ENCODE data around the gene UGGT2. TPM values are rescaled to one million over a fixed set of nuclear protein-coding genes. Genes with fewer than 3 reads are reported as not detected.

Gene UGGT2
- polyA plus RNA-seq, 1 experiment: 30.5 TPM

DNA sequence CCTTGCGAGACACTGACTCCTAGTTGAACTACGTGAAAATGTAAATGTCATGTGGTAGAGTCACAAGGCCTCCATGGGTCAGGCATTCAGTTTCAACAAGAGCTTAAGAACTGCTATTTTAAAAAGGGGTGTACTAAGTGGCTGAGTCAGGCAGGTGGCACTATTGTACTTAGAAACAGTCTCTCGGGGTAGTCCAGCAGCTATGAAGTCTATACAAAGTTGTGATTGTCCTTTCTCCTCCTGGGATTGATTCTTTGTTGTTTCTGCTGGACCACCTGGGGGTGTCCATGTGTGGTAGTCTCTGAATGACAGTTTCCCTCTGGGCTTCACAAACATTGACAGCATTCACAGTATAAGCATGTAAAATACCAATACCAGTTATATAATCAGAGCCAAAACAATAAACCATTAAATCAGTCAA, 33.0 kb downstream of the UGGT2 start:
- TF ChIP-seq, protein P1, sequence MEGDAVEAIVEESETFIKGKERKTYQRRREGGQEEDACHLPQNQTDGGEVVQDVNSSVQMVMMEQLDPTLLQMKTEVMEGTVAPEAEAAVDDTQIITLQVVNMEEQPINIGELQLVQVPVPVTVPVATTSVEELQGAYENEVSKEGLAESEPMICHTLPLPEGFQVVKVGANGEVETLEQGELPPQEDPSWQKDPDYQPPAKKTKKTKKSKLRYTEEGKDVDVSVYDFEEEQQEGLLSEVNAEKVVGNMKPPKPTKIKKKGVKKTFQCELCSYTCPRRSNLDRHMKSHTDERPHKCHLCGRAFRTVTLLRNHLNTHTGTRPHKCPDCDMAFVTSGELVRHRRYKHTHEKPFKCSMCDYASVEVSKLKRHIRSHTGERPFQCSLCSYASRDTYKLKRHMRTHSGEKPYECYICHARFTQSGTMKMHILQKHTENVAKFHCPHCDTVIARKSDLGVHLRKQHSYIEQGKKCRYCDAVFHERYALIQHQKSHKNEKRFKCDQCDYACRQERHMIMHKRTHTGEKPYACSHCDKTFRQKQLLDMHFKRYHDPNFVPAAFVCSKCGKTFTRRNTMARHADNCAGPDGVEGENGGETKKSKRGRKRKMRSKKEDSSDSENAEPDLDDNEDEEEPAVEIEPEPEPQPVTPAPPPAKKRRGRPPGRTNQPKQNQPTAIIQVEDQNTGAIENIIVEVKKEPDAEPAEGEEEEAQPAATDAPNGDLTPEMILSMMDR (IDR thresholded peaks at IDR 0.05; ENCODE audit: low read depth, low read length): peak; percentile 65
- DNase-seq (ENCODE audit: low read depth, low spot score): peak; percentile 27
- Histone ChIP-seq H3K9me3 (ENCODE audit: control insufficient read depth, insufficient read depth, low read length) (no peaks in the 10 kb centered on the region), H3K27ac (ENCODE audit: low read depth, low read length) (no peak overlapping the region), H3K27me3 (ENCODE audit: control insufficient read depth, insufficient read depth, low read length) (no peaks in the 10 kb centered on the region), H3K4me3 (ENCODE audit: low read depth, low read length) (no peak overlapping the region)
- CTCF ChIA-PET: interaction anchor here (0.5 to 2.6 kb wide), 25 partner anchors 9 to 941 kb away, joined by 3 to 31 read pairs (median 6); partner anchors contain the start of gene UGGT2
- POLR2A ChIA-PET: interaction anchor here (0.7 kb wide), 1 partner anchor 33 kb away, joined by 3 read pairs; the partner anchor contains the start of gene UGGT2

DNA sequence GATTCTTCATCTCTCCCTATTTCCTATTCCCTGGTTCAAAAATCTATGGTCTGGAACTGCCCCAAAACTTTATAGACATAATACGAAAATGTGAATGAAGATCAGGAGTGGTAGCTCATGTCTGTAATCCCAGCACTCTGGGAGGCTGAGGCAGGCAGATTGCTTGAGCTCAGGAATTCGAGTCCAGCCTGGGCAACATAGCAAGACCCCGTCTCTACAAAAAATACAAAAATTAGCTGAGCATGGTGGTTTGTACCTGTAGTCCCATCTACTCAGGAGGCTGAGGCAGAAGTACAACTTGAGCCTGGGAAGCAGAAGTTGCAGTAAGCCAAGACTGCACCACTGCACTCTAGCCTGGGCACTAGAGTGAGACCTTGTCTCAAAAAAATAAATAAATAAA, 35.1 kb downstream of the UGGT2 start:
- TF ChIP-seq, protein P1 (IDR thresholded peaks at IDR 0.05; ENCODE audit: low read depth, low read length): no peak
- no peak for DNase-seq (ENCODE audit: low read depth, low spot score)
- Histone ChIP-seq H3K27me3 (ENCODE audit: control insufficient read depth, insufficient read depth, low read length) (no peaks in the 10 kb centered on the region), H3K27ac (ENCODE audit: low read depth, low read length) (no peak overlapping the region), H3K9me3 (ENCODE audit: control insufficient read depth, insufficient read depth, low read length) (no peaks in the 10 kb centered on the region), H3K4me3 (ENCODE audit: low read depth, low read length) (no peak overlapping the region)
- CTCF ChIA-PET: interaction anchor here (0.7 to 2.6 kb wide), 2 partner anchors 62 to 800 kb away, joined by 3 to 31 read pairs; no protein-coding TSS in a partner anchor
- POLR2A ChIA-PET: no interaction called here

DNA sequence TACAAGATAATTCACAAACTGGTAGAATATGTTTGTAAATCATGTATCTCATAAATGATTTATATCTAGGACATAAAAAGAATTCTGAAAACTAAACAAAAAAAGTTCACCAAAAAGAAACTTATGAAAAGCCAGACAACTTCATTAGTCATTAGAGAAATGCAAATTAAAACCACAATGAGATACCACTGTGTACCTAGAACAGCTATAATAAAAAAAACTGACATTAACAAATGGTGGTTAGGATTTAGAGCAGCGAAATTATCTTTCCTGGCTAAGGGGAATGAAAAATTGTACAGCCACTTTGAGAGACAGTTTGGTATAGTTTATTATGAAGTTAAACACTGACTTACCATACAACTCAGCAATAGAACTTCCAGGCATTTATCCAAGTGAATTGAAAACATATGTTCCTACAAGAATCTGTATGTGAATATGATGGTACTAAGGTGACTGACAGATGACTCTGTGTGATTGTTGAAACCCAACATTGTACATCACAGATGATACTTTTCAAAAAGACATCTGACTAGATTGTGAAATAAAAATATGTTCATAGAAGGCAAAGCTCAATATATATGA, 41.8 kb downstream of the UGGT2 start:
- TF ChIP-seq, protein P1 (IDR thresholded peaks at IDR 0.05; ENCODE audit: low read depth, low read length): no peak
- Histone ChIP-seq H3K27me3 (ENCODE audit: control insufficient read depth, insufficient read depth, low read length) (no peaks in the 10 kb centered on the region), H3K4me3 (ENCODE audit: low read depth, low read length) (no peak overlapping the region), H3K27ac (ENCODE audit: low read depth, low read length) (no peak overlapping the region), H3K9me3 (ENCODE audit: control insufficient read depth, insufficient read depth, low read length) (no peaks in the 10 kb centered on the region)
- CTCF ChIA-PET: interaction anchor here (0.8 to 2.2 kb wide), 3 partner anchors 8 to 947 kb away, joined by 4 to 14 read pairs (median 5); no protein-coding TSS in a partner anchor
- DNase-seq (ENCODE audit: low read depth, low spot score): no peak
- POLR2A ChIA-PET: no interaction called here

DNA sequence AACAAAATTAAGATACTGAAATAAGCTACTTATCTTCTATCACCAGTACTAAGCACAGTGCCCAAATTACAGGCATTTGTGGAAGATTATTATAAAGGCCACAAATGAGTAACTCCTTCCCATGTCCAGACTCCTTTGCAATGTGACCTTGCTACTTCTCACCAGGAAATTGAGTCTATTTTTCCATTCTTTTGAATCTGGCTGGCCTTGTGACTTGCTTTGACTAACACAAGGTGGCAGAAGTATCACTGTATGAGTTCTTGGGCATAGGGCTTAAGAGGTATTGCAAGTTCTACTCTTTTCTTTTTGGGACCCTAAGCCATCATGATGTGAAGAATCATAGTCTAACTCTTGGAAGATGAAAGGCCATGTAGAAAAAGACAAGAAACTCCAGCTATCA, 49.9 kb downstream of the UGGT2 start:
- H3K9me3 ChIP-seq (ENCODE audit: control insufficient read depth, insufficient read depth, low read length): no peaks in the 10 kb centered on the region

More for the DNA sequence above, 49.9 kb downstream of the UGGT2 start:
- POLR2A ChIA-PET: no interaction called here
- CTCF ChIA-PET: interaction anchor here (1.4 to 1.9 kb wide), 2 partner anchors 8 to 17 kb away, joined by 5 to 6 read pairs; no protein-coding TSS in a partner anchor
- Histone ChIP-seq H3K27me3 (ENCODE audit: control insufficient read depth, insufficient read depth, low read length) (no peaks in the 10 kb centered on the region), H3K27ac (ENCODE audit: low read depth, low read length) (no peak overlapping the region), H3K4me3 (ENCODE audit: low read depth, low read length) (no peak overlapping the region)
- no peak for DNase-seq (ENCODE audit: low read depth, low spot score)
- TF ChIP-seq, protein P1 (IDR thresholded peaks at IDR 0.05; ENCODE audit: low read depth, low read length): no peak

All from AG04450 (cell line).